Fibroblast of the aortic adventitia (primary cell): ENCODE measurements around the gene ACOXL. TPM values are rescaled to one million over a fixed set of nuclear protein-coding genes. Genes with fewer than 3 reads are reported as not detected.

ENCODE experiments used
- DNase-seq: peaks from one replicate; pipeline ENCODE4 v3.0.0-alpha.2; 2010; ENCODE audit warnings: low read depth
- H3K4me3 ChIP-seq: 2 replicates; pipeline ENCODE4 v1.5.1; 2011; ENCODE audit warnings: low read depth, mild to moderate bottlenecking, control low read depth, low read length, moderate library complexity
- total RNA-seq: library from RNA; depleted of rRNA; stranded (reverse); fragments of >200 nt; gene quantifications from 2 replicates; pipeline ENCODE4 v1.2.3, GENCODE V29; 2012; ENCODE audit warnings: low replicate concordance
- TF ChIP-seq, protein P1 (sequence below): IDR thresholded peaks from 2 replicates; pipeline ENCODE4 v1.5.1; 2011; ENCODE audit warnings: mild to moderate bottlenecking, low read length, control low read depth, inconsistent platforms; ENCODE audit not compliant: insufficient read depth

Gene ACOXL
- total RNA-seq, 1 donor: not detected

DNA sequence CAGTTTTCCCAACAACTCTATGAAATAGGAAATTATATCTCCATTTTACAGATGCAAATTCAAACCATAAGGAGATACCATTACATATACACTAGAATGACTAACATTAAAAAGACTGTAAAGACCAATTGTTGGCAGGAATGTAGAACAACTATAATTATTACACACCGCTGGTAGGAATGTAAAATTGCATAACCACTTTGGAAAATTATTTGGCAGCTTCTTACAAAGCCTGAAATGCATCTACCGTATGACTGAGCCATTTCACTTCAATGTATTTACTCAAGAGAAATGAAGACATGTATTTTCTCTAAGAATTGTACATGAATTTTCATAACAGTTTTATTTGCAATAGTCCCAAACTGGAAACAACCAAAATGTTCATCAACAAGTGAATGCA lies 199.3 kb downstream of the ACOXL start:
- TF ChIP-seq, protein P1, sequence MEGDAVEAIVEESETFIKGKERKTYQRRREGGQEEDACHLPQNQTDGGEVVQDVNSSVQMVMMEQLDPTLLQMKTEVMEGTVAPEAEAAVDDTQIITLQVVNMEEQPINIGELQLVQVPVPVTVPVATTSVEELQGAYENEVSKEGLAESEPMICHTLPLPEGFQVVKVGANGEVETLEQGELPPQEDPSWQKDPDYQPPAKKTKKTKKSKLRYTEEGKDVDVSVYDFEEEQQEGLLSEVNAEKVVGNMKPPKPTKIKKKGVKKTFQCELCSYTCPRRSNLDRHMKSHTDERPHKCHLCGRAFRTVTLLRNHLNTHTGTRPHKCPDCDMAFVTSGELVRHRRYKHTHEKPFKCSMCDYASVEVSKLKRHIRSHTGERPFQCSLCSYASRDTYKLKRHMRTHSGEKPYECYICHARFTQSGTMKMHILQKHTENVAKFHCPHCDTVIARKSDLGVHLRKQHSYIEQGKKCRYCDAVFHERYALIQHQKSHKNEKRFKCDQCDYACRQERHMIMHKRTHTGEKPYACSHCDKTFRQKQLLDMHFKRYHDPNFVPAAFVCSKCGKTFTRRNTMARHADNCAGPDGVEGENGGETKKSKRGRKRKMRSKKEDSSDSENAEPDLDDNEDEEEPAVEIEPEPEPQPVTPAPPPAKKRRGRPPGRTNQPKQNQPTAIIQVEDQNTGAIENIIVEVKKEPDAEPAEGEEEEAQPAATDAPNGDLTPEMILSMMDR: no peak
- H3K4me3 ChIP-seq: no peak overlapping the region
- DNase-seq: peak; percentile 54

DNA sequence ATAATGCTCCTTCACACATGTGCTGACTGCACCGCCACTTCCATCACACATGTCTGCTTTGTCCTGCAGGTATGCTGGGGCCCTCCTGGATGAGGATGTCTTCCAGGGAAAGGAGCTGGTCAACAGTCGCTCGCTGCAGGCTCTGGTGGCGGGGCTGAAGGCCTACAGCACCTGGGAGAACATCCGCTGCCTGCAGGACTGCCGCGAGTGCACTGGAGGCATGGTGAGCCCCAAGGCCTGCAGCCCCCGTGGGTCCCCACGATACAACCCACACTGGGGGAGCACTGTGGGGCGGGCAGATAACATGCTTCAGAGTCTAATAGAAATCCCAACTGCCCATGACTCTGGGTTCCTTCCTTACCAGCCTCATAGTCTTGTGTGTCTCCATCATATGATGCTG lies 201.0 kb downstream of the ACOXL start:
- no peak overlapping the region for H3K4me3 ChIP-seq
- TF ChIP-seq, protein P1: no peak
- DNase-seq: no peak

DNA sequence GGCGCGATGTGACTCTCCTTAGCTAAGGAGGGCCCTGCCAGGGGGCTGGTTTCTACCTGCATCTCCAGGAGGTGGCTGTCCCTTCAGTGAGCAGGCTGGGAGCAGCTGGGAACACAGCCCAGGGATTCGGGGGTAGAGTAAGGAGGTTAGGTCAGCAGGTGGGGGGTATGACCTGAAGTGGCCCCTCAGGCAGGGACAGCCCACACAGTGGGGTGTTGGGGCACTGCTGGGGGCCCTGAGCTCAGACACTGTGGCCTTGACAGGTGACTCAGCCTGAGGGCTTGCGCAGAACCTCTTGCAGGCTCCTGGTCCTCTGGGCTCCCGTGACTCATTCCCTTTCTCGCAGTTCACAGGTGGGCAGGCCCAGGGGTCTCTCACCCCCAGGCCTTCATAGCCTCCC lies 202.6 kb downstream of the ACOXL start:
- TF ChIP-seq, protein P1: no peak
- no peak overlapping the region for H3K4me3 ChIP-seq
- no peak for DNase-seq

DNA sequence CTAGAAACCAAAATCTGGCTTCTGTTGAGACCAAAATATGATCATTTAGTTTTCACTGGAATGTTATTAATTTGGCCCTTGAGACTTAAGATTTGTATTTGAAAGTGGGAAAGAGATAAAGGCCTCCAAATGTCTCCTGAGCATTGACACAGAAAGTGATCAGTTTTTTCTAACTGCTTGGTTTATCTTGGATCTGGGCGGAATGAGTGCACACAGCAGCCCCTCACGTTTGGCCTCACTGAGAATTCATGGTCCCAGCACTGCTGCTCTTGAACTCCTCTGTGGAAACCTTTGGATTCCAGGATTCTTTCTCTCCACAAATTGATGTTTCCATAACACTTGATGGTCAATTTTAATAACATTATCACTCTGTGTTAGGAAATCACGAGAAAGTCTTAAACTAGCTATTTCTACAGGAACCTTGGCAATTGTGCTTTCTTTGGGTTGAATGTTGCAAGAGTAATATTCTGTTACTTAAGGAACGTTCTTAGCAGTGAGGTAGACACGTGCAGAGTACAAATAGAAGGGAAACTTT lies 208.1 kb downstream of the ACOXL start:
- DNase-seq: no peak
- TF ChIP-seq, protein P1: no peak
- no peak overlapping the region for H3K4me3 ChIP-seq

DNA sequence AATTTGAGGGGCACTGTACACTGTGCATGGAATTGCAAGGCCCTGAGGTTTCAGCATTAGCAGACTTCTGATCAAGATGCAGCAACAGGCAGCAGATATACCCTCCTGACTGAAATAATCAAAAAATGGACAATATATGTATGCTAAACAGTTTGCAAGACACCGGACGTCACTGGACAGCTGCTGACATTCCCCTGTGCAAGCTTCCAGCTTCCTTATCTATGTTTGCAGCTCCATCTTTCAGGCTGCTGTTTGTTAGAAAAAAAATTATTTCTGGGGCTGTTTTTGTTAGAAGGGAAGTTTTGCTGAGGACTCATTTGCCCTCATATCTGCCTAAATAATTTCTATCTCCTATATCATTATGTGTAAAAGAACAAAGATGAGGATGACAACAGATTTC lies 208.9 kb downstream of the ACOXL start:
- DNase-seq: no peak
- no peak overlapping the region for H3K4me3 ChIP-seq
- TF ChIP-seq, protein P1: no peak

DNA sequence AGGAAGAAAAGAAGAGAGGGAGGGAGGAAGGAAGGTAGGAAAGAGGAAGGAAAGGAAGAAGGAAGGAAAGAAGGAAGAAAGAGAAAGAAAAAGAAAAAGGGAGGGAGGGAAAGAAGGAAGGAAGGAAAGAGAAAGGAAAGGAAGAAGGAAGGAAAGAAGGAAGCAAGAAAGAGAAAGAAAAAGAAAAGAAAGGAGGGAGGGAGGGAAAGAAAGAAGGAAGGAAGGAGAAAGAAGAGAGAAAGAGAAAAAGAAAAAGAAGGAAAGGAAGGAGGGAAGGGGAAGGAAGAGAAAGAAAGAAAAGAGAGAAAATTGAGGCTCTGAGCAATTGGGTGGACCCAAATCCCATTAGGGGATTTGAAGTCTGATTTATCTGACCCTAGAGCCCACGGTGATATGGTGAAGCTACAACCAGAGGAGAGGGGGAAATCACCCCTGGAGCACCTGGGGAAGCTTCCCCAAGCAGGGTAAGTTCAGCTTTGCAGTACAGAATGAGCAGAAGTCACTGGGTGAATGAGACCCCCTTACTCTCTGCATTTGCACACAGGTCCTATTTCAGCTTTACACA lies 210.8 kb downstream of the ACOXL start:
- no peak overlapping the region for H3K4me3 ChIP-seq
- DNase-seq: no peak
- TF ChIP-seq, protein P1: no peak

DNA sequence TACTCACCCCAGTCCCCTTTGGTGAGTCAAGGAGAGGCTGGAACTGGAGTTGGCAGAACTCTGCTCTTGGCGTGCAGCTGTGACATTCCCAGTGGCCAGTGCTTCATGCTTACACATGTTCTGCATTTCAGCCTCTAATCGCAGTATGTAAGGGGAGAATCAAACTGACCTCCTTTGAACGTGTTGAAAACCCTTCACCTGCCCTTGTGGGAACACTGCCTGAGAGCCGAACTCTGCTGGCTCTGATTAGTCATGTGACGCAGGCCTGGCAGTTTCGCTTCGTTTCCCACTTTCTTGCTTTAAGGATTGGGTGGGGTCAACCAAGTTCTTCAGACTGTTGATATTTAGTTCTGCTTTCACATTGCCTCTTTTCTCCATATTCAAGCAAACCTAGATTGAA lies 214.5 kb downstream of the ACOXL start:
- no peak overlapping the region for H3K4me3 ChIP-seq
- TF ChIP-seq, protein P1: no peak
- DNase-seq: no peak
